ENCODE results near the gene ZBED4. TPM values are rescaled to one million over a fixed set of nuclear protein-coding genes. Genes with fewer than 3 reads are reported as not detected.
"Not testable (repeated sequence)": the region's sequence is repeated elsewhere in the genome, so short reads cannot be mapped to it uniquely, and the experiment has no call there.

Gene ZBED4
- 7.3 and 7.7 TPM in 2 replicates for total RNA-seq (2014; rRNA removed; shearing (Covaris generic))

GRCh38 chr22:49852898-49853894 lies at the start of gene ZBED4:
ZBED4 (plus strand) TSS chr22:49853844; CDS start chr22:49883663, 29,819 bp downstream.
- DNase-seq (ENCODE audit: low read depth), result peak; percentile 91

- no peak for DNase-seq (ENCODE audit: low read depth)
Measured at GRCh38 chr22:49807129-49807528, 46.5 kb upstream of the ZBED4 start.

GRCh38 chr22:49807780-49808708 lies 45.6 kb upstream of the ZBED4 start:
- no peak for DNase-seq (ENCODE audit: low read depth)

GRCh38 chr22:49810363-49811019 lies 43.2 kb upstream of the ZBED4 start:
- no peak for DNase-seq (ENCODE audit: low read depth)

GRCh38 chr22:49811020-49811791 lies 42.4 kb upstream of the ZBED4 start:
- no peak for DNase-seq (ENCODE audit: low read depth)

- DNase-seq (ENCODE audit: low read depth), result peak; percentile 52
Measured at GRCh38 chr22:49812838-49813237, 40.8 kb upstream of the ZBED4 start.

GRCh38 chr22:49814164-49814686 lies 39.4 kb upstream of the ZBED4 start:
- DNase-seq (ENCODE audit: low read depth), result no peak

- no peak for DNase-seq (ENCODE audit: low read depth)
Measured at GRCh38 chr22:49814856-49815255, 38.8 kb upstream of the ZBED4 start.

GRCh38 chr22:49815641-49816091 lies 38.0 kb upstream of the ZBED4 start:
- no peak for DNase-seq (ENCODE audit: low read depth)

GRCh38 chr22:49817359-49817758 lies 36.3 kb upstream of the ZBED4 start:
- DNase-seq (ENCODE audit: low read depth), result no peak

- DNase-seq (ENCODE audit: low read depth), result no peak
Measured at GRCh38 chr22:49820984-49821383, 32.7 kb upstream of the ZBED4 start.

GRCh38 chr22:49821741-49822140 lies 31.9 kb upstream of the ZBED4 start:
- not testable (repeated sequence) for DNase-seq (ENCODE audit: low read depth)

- no peak for DNase-seq (ENCODE audit: low read depth)
Measured at GRCh38 chr22:49823289-49824045, 30.2 kb upstream of the ZBED4 start.

- DNase-seq (ENCODE audit: low read depth), result no peak
Measured at GRCh38 chr22:49824185-49824925, 29.3 kb upstream of the ZBED4 start.

GRCh38 chr22:49824936-49825335 lies 28.7 kb upstream of the ZBED4 start:
- no peak for DNase-seq (ENCODE audit: low read depth)

- peak; percentile 29 for DNase-seq (ENCODE audit: low read depth)
Measured at GRCh38 chr22:49825436-49825835, 28.2 kb upstream of the ZBED4 start.

GRCh38 chr22:49825944-49826602 lies 27.6 kb upstream of the ZBED4 start:
- peak; percentile 24 for DNase-seq (ENCODE audit: low read depth)

GRCh38 chr22:49826603-49827270 lies 26.9 kb upstream of the ZBED4 start:
- peak; percentile 40 for DNase-seq (ENCODE audit: low read depth)

Measured in RPMI7951 (cell line).